Measurements from ENCODE around the gene WNT6. TPM values are rescaled to one million over a fixed set of nuclear protein-coding genes. Genes with fewer than 3 reads are reported as not detected.

Gene WNT6
- total RNA-seq, 1 experiment from 2014 or later: 20.3 TPM

GRCh38 chr2:218831378-218831990 lies 28.1 kb upstream of the WNT6 start, which contains the start of gene PRKAG3:
TSS of gene PRKAG3 (minus strand) at chr2:218831803.
- H3K27me3 ChIP-seq (replicated peaks; ENCODE audit: control insufficient read depth, insufficient read depth, low read length): peaks cover 1% of the 10 kb centered on the region; the same call in 1 of the 2 replicates
- ChIA-PET POLR2A (no interaction called here), CTCF (no interaction called here)

GRCh38 chr2:218832081-218832480 lies 27.5 kb upstream of the WNT6 start:
- no peaks in the 10 kb centered on the region for H3K9me3 Mint-ChIP-seq (ENCODE audit: unreplicated experiment)
- POLR2A ChIA-PET: no interaction called here
- no peaks in the 10 kb centered on the region for H3K4me1 Mint-ChIP-seq (ENCODE audit: low read depth, unreplicated experiment)
- no peak overlapping the region for H3K4me3 Mint-ChIP-seq (ENCODE audit: unreplicated experiment)
- Histone ChIP-seq H3K27me3 (replicated peaks; ENCODE audit: control insufficient read depth, insufficient read depth, low read length) (peaks cover 1% of the 10 kb centered on the region; the same call in 1 of the 2 replicates), H3K9me3 (no peaks in the 10 kb centered on the region), H3K4me1 (no peaks in the 10 kb centered on the region), H3K4me3 (ENCODE audit: low read depth, low read length) (no peak overlapping the region), H3K36me3 (ENCODE audit: control insufficient read depth, insufficient read depth, low read length) (no peaks in the 10 kb centered on the region)
- BruUV-seq (replicated peaks): no TSS peak
- intact Hi-C loops (cut with micrococcal nuclease; ENCODE audit: unreplicated experiment): no loop called here
- peaks cover 2% of the 10 kb centered on the region for H3K27me3 Mint-ChIP-seq (ENCODE audit: insufficient read depth, unreplicated experiment)
- CTCF ChIA-PET: no interaction called here
- TF ChIP-seq CTCF (IDR thresholded peaks at IDR 0.05; ENCODE audit: insufficient read depth in 1 of 2, low read depth in 1 of 2, low read length in 1 of 2, severe bottlenecking in 1 of 2, unreplicated experiment in 1 of 2): no peak
- H3K27ac Mint-ChIP-seq (ENCODE audit: unreplicated experiment): no peak overlapping the region
- no peak for DNase-seq
- no peaks in the 10 kb centered on the region for H3K36me3 Mint-ChIP-seq (ENCODE audit: insufficient read depth, unreplicated experiment)

More at GRCh38 chr2:218831378-218831990, 28.1 kb upstream of the WNT6 start, which contains the start of gene PRKAG3:
- Mint-ChIP-seq H3K27ac (ENCODE audit: unreplicated experiment) (no peak within 1 kb of the TSS), H3K27me3 (ENCODE audit: insufficient read depth, unreplicated experiment) (peaks cover 2% of the 10 kb centered on the region), H3K9me3 (ENCODE audit: unreplicated experiment) (no peaks in the 10 kb centered on the region), H3K36me3 (ENCODE audit: insufficient read depth, unreplicated experiment) (no peaks in the 10 kb centered on the region), H3K4me1 (ENCODE audit: low read depth, unreplicated experiment) (no peaks in the 10 kb centered on the region), H3K4me3 (ENCODE audit: unreplicated experiment) (no peak within 1 kb of the TSS)
- no peaks in the 10 kb centered on the region for H3K36me3 ChIP-seq (ENCODE audit: control insufficient read depth, insufficient read depth, low read length)
- H3K4me1 ChIP-seq: no peaks in the 10 kb centered on the region
- intact Hi-C loops (cut with micrococcal nuclease; ENCODE audit: unreplicated experiment): no loop called here
- H3K4me3 ChIP-seq (ENCODE audit: low read depth, low read length): no peak within 1 kb of the TSS
- H3K9me3 ChIP-seq: no peaks in the 10 kb centered on the region
- BruUV-seq (replicated peaks): no TSS peak
- no peak for TF ChIP-seq CTCF (IDR thresholded peaks at IDR 0.05; ENCODE audit: insufficient read depth in 1 of 2, low read depth in 1 of 2, low read length in 1 of 2, severe bottlenecking in 1 of 2, unreplicated experiment in 1 of 2)
- no peak for DNase-seq

GRCh38 chr2:218832520-218832919 lies 27.1 kb upstream of the WNT6 start:
- DNase-seq: no peak
- no peak for TF ChIP-seq CTCF (IDR thresholded peaks at IDR 0.05; ENCODE audit: insufficient read depth in 1 of 2, low read depth in 1 of 2, low read length in 1 of 2, severe bottlenecking in 1 of 2, unreplicated experiment in 1 of 2)
- Mint-ChIP-seq H3K27me3 (ENCODE audit: insufficient read depth, unreplicated experiment) (peaks cover 3% of the 10 kb centered on the region), H3K27ac (ENCODE audit: unreplicated experiment) (no peak overlapping the region), H3K4me3 (ENCODE audit: unreplicated experiment) (no peak overlapping the region), H3K36me3 (ENCODE audit: insufficient read depth, unreplicated experiment) (no peaks in the 10 kb centered on the region), H3K9me3 (ENCODE audit: unreplicated experiment) (peaks cover 2% of the 10 kb centered on the region), H3K4me1 (ENCODE audit: low read depth, unreplicated experiment) (no peaks in the 10 kb centered on the region)
- H3K9me3 ChIP-seq: no peaks in the 10 kb centered on the region; the same call in 1 of the 2 replicates
- CTCF ChIA-PET: no interaction called here
- intact Hi-C loops (cut with micrococcal nuclease; ENCODE audit: unreplicated experiment): no loop called here
- no peaks in the 10 kb centered on the region for H3K4me1 ChIP-seq
- no peak overlapping the region for H3K4me3 ChIP-seq (ENCODE audit: low read depth, low read length)
- no peaks in the 10 kb centered on the region for H3K36me3 ChIP-seq (ENCODE audit: control insufficient read depth, insufficient read depth, low read length)
- POLR2A ChIA-PET: no interaction called here
- BruUV-seq (replicated peaks): no TSS peak
- H3K27me3 ChIP-seq (replicated peaks; ENCODE audit: control insufficient read depth, insufficient read depth, low read length): peaks cover 1% of the 10 kb centered on the region; the same call in 1 of the 2 replicates

Data from Caco-2 (cell line).